GM19193 (cell line): ENCODE measurements around the gene GSK3A.

ENCODE experiments used
- POLR2A ChIP-seq: IDR thresholded peaks from 4 replicates; pipeline ENCODE4 v1.6.1; 2011; ENCODE audit not compliant: insufficient read depth, insufficient read length; ENCODE audit errors: extremely low read depth

Gene GSK3A

GRCh38 chr19:42284066-42284501, 41.7 kb upstream of the GSK3A start:
- TF ChIP-seq POLR2A: peak; percentile 50

GRCh38 chr19:42283188-42284065, 41.0 kb upstream of the GSK3A start:
- peak; percentile 52 for TF ChIP-seq POLR2A

- no peak for TF ChIP-seq POLR2A
Measured at GRCh38 chr19:42282819-42283187, 40.4 kb upstream of the GSK3A start.

GRCh38 chr19:42281827-42282762, 39.7 kb upstream of the GSK3A start:
- TF ChIP-seq POLR2A: no peak

GRCh38 chr19:42281146-42281826, 38.9 kb upstream of the GSK3A start:
- no peak for TF ChIP-seq POLR2A

GRCh38 chr19:42280815-42281145, 38.4 kb upstream of the GSK3A start:
- no peak for TF ChIP-seq POLR2A

GRCh38 chr19:42279902-42280814, 37.8 kb upstream of the GSK3A start:
- TF ChIP-seq POLR2A: peak; percentile 72

- TF ChIP-seq POLR2A: no peak
Measured at GRCh38 chr19:42279155-42279901, 36.9 kb upstream of the GSK3A start.

- no peak for TF ChIP-seq POLR2A
Measured at GRCh38 chr19:42278452-42279154, 36.2 kb upstream of the GSK3A start.

- TF ChIP-seq POLR2A: no peak
Measured at GRCh38 chr19:42277821-42278451, 35.5 kb upstream of the GSK3A start.

- TF ChIP-seq POLR2A: no peak
Measured at GRCh38 chr19:42276821-42277220, 34.4 kb upstream of the GSK3A start.

GRCh38 chr19:42276284-42276683, 33.9 kb upstream of the GSK3A start:
- no peak for TF ChIP-seq POLR2A
